HG03095 (cell line): ENCODE data around the gene ANO9.
"Not testable (repeated sequence)": the region's sequence is repeated elsewhere in the genome, so short reads cannot be mapped to it uniquely, and the experiment has no call there.

ENCODE experiments used
- ATAC-seq: cut with Tn5 transposase; IDR thresholded peaks from one replicate; pipeline ENCODE4 v1.9.1; 2021; ENCODE audit warnings: moderate library complexity; ENCODE audit not compliant: unreplicated experiment

Gene ANO9

DNA sequence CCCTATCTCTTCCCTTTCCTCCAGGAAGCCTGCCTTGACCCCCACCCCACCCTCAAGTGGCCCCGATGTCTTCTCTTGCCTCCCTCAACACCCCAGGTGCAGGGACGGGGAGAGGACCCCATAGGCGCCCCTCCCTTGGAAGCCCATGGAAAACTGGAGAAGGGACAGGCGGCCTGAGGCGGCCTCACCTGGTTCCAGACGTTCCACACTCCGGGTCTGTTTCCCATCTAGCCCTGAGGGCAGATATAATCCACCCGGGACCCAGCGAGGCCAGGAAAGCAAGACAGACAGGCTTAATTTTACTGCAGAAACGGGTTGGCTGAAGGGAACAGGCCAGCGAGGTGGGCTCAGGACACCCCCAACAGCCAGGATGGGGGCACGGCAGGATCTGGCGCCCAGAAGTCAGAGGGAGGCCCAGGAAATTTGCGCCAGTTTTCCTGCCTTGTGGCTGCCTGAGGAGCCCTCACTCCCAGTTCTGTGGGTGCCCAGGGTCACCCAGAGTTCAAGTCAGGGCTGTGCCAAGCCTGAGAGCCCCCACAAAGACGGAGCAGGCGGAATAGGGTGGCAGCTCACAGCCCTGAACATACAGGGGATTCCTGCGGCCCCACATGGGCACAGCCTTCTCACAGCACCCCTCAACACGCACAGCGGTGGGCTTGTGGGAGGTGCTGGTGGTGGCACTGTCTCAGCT, 24.0 kb downstream of the ANO9 start:
- ATAC-seq = no peak

DNA sequence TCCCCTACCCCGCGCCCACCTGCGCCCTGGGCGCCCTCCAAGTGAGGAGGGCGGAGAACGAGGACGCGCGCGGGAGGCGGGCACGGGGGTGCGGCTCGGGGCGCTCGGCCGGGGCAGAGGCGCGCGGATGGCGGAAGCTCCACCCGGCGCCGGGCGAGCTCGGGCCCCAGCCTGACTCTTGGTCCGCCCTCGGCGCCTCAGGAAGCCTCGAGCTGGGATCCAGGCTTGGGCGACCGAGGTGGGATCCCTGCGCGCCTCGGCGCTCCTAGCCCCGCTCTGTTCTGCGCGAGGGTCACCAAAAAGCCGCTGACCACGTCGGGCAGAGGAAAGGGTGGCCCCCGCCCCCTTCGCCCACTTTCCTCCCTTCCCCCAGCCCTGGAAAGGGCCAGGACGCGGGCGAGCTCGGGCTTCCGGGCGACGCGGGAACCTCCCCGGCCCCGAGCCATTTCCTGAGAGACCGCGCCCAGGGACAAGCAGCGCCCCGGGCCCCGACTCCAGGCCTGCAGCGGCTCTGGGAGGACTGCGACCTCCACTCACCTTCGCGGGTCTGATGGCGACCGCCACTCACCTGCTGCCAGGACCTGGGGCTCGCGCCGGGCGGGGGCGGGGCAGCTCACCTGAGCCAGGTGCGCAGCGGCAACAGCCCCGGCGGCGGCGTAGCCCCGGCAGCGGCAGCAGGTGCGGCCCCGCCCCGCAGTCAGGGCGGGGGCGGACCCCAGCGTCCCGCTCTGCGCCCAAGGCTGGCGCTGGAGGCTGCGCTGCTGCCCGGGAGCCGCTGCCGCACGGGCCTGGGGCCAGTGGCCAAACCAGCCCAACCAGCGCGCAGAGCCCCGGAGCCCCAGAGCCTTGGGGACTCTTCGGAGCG, 24.8 kb downstream of the ANO9 start:
- no peak for ATAC-seq

DNA sequence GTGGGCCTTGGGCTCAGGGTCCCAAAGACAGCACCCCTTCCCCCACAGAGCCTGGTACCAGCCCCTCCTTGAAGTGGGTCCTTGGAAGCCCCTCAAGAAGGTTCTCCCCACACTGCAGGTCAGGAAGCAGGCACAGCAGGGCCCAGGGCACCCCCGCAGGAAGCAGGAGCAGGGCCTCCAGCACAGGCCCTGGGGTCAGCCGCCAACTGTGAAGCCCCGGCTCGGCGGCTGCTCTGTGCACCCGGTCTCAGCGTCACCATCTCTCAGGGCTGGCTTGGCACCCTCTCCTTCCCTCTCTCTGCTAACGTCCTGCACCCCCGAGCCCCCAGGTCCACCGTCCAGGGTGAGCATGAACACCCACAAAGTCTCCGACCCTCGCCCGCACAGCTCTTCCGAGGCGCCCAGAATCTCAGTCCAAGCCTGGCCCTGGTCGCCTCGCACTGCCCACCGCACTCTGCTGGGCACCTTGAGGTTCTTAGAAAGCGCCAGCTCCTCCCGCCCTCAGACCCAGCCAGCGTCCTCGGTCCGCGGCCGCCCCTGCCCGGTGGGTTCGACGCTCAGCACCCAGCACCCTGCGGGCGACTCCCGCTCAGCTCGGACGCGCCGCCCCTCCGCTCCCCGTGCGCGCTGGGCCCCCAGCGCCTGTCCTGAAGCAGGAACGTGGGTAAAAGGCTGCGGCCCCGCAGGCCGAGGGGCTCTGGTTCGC, 25.6 kb downstream of the ANO9 start:
- ATAC-seq = no peak

DNA sequence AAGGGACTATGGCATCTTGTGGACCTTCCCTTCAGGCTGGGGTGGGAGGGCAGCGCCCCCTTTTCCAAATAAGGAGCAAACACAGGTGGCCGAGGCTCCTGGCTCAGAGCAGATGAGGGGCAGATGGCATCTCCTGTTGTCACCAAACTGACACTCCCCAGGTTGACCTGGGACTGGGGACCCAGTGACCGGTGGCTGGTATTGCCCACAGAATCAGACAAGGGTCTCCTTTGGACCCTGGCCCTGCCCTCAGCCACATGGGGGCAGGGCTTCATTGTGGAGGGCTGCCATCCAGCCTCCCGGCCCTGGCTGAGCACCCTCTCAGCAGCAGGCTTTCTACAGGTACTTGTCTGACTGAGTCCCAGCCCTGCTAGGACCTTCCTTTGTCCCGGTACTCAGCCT, 26.2 kb downstream of the ANO9 start:
- no peak for ATAC-seq

DNA sequence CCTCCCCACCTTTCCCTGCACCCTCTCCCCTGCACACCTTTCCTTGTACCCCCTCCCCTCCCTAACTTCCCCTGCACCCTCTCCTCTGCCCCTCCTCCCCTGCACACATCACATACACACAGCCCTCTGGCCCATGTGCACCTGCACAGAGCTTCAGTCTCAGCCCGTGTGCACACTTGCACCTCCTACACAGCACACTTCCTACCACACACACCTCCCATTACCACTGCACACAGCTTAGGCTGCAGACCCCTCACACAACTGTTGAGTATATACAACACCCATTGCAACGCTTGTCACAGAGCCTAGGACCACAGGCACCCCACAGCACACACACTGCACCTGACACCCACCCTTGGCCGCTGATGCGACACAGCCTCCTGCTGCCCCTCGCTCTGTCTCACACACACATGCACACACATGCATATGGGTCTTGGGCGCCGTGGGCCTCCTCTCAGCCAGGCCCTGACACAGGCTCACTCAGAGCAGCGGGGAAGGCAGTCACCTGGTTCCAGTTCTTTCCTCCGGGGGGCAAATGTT, 27.4 kb downstream of the ANO9 start:
- ATAC-seq = no peak

DNA sequence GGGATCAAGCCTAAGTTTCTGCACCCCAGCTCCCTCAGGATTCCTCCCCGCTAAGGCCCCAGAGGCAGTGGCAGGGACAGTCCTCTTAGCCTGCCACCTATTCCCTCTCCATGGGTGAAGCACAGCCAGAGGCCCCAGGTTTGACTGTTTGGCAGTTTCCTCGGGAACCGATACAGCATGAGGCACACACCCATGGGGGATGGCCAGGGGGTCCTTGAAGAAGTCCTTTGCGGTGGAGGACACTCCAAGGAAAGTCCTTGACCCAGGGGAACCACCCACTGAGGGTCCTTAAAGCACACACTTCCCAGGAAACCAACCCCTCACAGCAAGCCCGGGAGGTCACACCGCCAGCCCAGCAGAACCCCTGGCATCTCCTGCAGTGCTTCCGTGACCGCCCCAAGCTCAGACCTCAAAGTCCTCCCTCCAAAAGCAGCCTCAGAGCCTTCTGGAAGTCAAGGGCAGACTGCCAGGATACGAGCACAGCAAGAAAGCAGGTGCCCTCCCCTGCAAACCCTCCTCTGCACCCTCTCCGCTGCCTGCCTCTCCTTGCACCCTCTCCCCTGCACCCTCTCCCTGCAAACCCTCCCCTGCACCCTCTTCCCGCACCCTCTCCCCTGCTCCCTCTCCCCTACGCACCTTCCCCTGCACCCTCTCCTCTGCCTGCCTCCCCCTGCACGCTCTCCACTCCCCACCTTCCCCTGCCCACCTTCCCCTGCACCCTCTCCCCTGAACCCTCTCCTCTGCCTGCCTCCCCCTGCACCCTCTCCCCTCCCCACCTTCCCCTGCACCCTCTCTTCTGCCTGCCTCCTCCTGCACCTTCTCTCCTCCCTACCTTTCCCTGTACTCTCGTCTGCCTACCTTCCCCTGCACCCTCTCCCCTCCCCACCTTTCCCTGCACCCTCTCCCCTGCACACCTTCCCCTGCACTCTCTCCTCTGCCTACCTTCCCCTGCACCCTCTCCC, 28.4 kb downstream of the ANO9 start:
- ATAC-seq = no peak

DNA sequence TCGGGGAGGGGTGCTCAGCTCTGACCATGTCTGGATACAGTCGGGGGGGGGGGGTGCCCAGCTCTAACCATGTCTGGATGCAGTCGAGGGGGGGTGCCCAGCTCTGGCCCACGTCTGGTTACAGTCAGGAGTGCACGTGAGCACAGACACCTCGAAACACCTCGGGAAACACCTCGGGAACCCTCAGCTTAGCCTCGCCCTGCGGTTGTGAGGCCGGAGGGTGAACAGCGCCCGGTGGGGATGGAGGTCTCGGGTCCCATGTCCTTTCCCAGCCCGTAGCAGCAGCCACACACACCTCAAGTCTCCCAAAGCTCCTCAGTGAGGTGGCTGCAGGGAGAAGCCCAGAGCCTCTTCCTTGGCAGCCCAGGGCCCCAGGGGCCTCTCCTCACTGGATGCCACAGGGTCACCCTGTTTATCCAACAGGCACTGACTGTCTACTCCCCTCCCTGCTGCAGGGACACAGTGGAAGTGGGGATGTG, 29.1 kb downstream of the ANO9 start:
- ATAC-seq = no peak

DNA sequence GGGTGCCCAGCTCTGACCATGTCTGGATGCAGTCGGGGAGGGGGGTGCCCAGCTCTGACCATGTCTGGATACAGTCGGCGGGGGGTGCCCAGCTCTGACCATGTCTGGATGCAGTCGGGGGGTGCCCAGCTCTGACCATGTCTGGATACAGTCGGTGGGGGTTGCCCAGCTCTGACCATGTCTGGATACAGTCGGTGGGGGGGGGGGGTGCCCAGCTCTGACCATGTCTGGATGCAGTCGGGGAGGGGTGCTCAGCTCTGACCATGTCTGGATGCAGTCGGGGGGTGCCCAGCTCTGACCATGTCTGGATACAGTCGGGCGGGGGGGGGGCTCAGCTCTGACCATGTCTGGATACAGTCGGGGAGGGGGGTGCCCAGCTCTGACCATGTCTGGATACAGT, 30.3 kb downstream of the ANO9 start:
- not testable (repeated sequence) for ATAC-seq

DNA sequence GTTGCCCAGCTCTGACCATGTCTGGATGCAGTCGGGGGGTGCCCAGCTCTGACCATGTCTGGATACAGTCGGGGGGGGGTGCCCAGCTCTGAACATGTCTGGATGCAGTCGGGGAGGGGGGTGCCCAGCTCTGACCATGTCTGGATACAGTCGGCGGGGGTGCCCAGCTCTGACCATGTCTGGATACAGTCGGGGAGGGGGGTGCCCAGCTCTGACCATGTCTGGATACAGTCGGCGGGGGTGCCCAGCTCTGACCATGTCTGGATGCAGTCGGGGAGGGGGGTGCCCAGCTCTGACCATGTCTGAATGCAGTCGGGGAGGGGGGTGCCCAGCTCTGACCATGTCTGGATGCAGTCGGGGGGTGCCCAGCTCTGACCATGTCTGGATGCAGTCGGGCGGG, 31.1 kb downstream of the ANO9 start:
- not testable (repeated sequence) for ATAC-seq

DNA sequence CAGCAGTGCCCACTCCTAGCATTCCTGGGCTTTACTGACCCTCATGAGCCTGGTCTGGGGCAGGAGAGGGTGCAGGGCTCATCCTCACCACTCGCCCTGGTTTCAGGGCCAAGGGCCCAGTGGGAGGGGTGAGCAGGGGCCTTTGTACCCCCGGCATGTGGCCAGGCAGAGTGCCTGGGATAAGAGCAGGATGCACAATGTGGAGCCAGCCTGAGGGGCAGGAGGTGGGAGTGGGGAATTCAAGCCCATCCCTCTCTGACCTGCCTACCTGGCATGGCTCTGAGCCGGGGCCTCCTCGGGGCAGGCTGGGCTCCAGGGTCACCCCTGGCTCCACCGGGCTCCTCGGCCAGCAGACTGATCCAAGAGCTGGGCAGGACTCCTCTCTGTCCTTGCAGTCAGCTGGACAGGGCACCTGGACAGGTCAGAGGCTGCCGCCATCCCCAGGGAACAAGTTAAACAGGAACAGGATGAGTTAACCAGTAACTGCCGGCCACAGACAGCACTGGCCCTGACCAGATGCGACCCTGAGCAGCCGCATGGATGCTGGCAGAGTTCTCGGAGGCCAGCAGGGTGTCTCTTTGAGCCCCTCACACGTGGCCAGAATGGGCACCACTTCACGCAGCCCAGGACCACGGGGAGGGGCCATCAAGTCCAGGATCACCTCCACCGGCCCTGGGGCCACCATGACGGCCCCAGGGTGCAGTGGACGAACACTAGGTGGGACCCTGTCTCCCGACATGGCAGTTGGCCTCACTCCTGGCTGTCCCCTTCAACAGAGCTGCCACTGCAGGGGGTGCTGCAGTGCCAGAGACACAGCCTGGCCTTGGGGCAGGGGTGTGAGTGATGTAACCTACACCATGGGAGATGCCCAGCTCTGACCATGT, 32.0 kb downstream of the ANO9 start:
- ATAC-seq = no peak

DNA sequence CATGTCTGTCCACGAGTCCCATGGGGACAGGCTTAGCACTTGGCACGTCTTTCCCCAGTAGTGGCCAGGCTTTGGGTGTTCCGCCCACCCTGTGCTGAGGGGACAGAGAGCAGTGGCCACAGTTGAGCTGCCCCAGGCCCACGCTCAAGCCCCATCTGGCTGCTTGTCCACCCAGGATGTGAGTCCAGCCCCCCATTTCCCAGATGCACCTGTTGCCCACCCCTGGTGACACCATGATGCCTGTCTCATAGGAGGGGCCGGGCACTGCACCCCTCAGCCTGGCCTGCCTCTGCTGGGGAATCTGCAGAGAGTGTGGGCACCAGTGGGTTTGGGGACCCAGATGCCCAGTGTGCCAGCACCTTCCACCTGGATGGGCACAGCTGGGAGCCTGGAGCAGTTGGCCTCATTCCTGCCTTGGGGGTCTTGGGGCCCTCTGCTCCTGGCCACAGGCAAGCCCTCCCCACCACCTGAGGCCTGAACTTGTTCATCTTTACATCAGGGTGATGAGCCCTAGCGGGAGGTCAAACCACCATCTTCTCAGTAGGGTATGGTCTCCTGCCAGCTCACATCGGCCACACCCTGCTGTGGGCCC, 32.7 kb downstream of the ANO9 start:
- ATAC-seq = no peak

DNA sequence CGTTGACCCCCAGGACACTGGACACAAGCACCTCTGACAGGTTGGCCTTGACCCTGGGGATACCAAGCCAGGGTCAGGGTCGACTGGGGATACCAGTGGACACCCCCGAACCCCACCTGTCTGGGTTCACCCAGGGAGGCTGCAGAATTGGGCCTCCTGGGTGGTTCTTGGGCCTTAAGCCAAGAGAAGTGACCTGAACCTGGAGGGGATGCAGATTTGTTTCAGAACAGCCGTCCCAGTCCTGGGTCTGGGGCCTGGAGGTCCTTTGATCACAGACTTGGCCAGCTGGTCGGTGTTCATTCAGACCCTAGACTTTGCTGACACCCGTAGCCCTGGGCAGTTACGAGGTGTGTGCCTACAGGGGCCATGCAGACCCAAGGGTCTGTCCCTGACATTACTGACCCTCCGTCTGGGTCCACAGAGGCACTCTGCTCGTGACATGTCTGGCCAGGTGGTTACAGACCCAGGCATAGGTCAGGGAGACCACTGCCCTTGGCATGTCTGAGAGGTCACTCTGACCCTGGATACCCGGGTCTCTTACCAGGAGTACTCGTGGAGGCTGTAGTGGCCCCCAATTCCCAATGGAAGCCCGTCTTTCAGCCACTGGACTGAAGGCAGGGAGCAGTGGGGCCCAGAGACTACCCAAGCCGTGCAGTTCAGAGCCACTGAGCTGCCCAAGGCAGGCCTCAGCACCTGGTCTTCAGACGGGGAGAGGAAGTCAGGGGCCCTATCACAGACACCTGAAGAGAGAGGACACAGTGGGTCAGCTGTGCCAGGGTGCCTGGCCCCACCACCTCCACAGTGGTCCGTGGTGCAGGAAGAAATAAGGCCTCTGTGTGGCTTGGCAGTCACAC, 33.4 kb downstream of the ANO9 start:
- no peak for ATAC-seq

DNA sequence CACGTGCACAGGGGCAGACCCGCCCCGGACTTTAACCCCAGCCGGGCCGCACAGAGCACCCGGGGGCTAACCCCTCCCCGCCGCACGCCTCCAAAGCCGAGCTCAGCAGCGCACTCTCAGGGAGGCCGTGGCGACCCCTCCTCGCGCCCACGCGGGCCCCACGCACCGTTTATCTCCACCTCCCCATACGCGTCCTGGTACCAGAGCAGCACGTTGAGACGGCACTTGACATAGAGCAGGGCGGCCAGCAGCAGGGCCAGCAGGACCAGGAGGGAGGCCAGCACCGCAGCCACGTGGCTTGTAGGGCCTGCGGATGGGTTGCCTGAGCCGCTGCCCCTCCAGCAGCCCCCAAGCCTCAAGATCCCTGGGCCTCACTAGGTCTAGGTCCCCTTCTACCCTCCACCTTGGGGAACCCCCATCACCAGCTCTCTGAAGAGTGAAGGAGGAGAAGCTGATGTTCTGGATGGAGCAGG, 34.1 kb downstream of the ANO9 start:
- ATAC-seq = no peak

DNA sequence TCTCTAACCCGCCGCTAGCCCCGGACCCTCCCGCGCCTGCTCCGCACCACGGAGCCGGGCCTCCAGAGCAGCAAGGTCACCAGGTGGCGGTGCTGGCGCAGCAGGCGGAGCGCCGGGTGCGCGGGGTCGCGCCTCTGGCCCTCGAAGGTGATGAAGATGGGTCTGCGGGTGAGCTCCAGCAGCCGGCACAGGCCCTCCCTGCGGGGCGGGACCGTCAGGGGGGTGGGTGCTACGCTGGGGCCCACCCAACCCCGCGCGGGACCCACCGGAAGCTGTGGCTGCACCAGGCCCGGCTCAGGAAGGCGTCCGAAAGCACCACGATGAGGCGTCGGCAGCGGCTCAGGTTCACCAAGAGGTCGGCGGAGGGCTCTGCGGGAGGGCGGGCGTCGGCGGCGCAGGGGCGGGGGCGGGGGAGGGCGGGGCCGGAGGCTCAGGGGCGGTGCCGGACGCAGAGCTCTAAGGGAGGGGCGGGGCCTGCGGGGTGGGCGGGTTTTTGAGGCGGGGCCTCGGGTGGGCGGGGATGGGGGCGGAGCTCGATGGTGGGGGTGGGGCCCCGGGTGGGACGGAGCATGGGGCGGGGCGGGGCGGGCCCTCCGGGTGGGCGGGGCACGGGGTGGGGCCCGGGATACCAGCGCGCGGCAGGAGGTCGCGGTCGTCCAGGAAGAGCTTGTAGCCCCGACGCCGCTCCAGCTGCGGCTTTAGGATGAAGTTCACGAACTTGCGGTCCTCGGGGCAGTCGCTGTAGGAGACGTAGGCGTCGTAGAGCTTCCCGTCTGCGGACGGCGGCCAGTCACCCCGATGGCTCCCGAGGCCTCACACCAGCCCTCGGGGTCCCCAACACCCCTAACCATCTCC, 34.8 kb downstream of the ANO9 start:
- ATAC-seq = peak; percentile 61

DNA sequence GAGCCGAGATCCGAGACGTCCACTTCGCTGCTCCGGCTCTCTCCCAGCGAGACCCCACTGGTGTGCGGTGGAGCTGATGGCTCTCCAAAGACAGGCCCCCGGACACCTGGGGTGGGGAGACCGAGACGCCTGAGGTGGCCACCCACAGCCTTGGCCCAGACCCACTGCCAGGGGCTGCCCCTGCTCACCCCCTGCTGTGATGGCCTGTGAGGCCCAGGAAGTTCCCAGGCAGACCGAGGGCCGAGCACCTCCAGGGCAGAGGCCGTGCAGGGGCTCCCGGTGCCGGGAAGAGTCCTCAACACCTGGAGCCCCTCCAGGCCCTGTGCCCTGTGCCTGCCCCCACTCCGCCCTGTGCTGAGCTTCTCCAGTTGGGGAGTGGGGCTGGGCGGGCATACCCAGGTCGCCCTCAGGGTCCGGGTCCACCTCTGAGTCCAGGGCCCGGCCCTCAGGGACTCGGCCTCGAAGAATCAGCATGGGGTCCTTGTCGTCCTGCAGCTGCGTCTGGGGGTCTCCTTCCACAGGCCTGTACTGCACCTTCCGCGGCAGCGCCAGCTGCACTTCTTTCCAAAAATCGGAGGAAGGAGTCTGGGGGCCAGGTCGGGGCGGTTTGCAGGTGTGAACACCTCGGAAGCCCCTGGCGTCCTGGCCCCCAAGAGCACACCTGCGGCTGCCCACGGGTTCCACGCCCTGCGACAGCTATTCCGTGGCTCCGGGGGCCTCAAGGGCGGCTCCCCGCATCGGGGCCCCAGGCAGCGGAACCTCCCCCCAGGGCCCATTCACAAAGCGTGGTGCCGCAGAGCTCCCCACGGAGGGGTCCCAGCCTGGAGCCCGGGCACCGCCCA, 35.6 kb downstream of the ANO9 start:
- ATAC-seq = no peak
